RWPE2 (cell line): ENCODE measurements around the gene SEPTIN2.

Experiments used
- ATAC-seq: fragments of 200-7000 bp; cut with Tn5 transposase; 3 replicates; pipeline ENCODE4 v1.9.1; 2021; ENCODE audit warnings: low read depth
- DNase-seq: peaks from one replicate; pipeline ENCODE4 v3.0.0-alpha.2; 2020; ENCODE audit warnings: low spot score
- H3K27ac ChIP-seq: fragments of 450-650 bp; 2 replicates; pipeline ENCODE4 v1.5.1; 2017; ENCODE audit warnings: mild to moderate bottlenecking; ENCODE audit not compliant: poor library complexity, severe bottlenecking
- H3K27me3 ChIP-seq: fragments of 250-450 bp; sonication (Bioruptor Pico); 2 replicates; pipeline ENCODE4 v1.5.1; 2021; ENCODE audit warnings: mild to moderate bottlenecking, moderate library complexity; ENCODE audit not compliant: insufficient read depth, poor library complexity, severe bottlenecking
- H3K36me3 ChIP-seq: fragments of 250-450 bp; sonication (Bioruptor Pico); 2 replicates; pipeline ENCODE4 v1.5.1; 2020; ENCODE audit warnings: low read depth, mild to moderate bottlenecking, moderate library complexity
- H3K4me1 ChIP-seq: fragments of 250-450 bp; sonication (Bioruptor Pico); 2 replicates; pipeline ENCODE4 v1.5.1; 2021; ENCODE audit warnings: mild to moderate bottlenecking, moderate library complexity; ENCODE audit not compliant: insufficient read depth, poor library complexity, severe bottlenecking
- H3K4me3 ChIP-seq: fragments of 250-450 bp; sonication (Bioruptor Pico); 2 replicates; pipeline ENCODE4 v1.5.1; 2021; ENCODE audit warnings: mild to moderate bottlenecking, moderate library complexity; ENCODE audit not compliant: severe bottlenecking
- H3K9me3 ChIP-seq: fragments of 250-450 bp; sonication (Bioruptor Pico); 2 replicates; pipeline ENCODE4 v1.5.1; 2021; ENCODE audit warnings: mild to moderate bottlenecking, moderate library complexity; ENCODE audit not compliant: severe bottlenecking
- TF ChIP-seq, protein P1 (sequence below): fragments of 450-650 bp; IDR thresholded peaks from one replicate; pipeline ENCODE4 v1.5.1; 2017; ENCODE audit warnings: mild to moderate bottlenecking, moderate library complexity; ENCODE audit not compliant: poor library complexity, severe bottlenecking

Gene SEPTIN2

DNA sequence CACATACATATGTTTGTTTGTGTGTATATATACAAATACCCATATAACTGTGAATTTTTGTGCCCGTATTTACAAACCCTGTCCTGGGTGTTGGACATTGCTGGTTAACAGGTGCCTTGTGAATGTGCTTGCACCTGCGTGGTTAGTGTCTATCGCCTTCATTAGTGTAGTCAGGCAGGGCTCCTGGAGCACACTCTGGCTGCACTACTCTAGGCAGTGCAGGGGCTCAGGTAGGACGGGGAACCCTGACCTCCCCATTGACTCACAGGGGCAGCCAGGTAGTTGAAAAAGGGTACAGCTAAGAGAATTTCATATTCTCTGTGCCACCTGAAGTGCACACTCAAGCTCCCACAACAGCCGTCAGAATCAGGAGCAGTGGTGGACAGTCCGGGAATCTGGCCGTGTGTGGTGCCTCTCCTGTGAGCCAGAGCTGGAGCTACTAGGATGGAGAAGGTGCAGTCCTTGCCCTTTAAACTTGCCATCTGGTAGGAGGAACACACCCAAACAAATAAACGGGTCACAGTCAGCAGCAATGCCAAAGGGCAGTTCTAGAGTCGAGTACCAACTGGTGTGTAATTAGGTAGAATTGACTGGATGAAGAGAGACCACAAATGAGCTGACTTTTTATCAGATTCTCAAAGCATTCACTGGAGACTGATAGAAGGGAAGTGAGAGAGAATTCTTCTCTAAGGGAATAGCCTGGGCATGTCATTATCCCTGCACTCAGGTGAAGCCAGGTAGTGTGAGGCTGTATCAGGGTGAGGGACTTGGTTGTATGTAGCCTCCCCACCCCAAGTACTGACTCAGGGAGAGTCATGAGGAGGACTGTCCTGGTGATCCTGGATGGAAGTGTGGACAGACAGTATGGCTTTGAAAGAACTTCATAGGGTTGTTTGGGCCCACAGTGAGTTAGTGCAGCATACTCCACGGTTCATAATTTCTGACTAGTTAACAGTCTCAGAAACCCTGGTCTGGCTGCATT, 84.5 kb downstream of the SEPTIN2 start:
- no peak for DNase-seq
- TF ChIP-seq, protein P1, sequence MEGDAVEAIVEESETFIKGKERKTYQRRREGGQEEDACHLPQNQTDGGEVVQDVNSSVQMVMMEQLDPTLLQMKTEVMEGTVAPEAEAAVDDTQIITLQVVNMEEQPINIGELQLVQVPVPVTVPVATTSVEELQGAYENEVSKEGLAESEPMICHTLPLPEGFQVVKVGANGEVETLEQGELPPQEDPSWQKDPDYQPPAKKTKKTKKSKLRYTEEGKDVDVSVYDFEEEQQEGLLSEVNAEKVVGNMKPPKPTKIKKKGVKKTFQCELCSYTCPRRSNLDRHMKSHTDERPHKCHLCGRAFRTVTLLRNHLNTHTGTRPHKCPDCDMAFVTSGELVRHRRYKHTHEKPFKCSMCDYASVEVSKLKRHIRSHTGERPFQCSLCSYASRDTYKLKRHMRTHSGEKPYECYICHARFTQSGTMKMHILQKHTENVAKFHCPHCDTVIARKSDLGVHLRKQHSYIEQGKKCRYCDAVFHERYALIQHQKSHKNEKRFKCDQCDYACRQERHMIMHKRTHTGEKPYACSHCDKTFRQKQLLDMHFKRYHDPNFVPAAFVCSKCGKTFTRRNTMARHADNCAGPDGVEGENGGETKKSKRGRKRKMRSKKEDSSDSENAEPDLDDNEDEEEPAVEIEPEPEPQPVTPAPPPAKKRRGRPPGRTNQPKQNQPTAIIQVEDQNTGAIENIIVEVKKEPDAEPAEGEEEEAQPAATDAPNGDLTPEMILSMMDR: no peak
- H3K4me3 ChIP-seq: no peak overlapping the region
- H3K27me3 ChIP-seq: no peaks in the 10 kb centered on the region
- no peaks in the 10 kb centered on the region for H3K9me3 ChIP-seq
- no peak overlapping the region for H3K27ac ChIP-seq
- H3K36me3 ChIP-seq: 0 out of 2 replicates have a peak, but pooled peaks cover 4% of the 10 kb centered on the region
- ATAC-seq: 0 out of 3 replicates have a peak, but pooled peaks have one; percentile 25
- no peaks in the 10 kb centered on the region for H3K4me1 ChIP-seq
